ENCODE measurements around the gene SAFB. TPM values are rescaled to one million over a fixed set of nuclear protein-coding genes. Genes with fewer than 3 reads are reported as not detected.

SAFB gene
- polyA plus RNA-seq, 1 donor from 2014 or later = 89.8 TPM

DNA sequence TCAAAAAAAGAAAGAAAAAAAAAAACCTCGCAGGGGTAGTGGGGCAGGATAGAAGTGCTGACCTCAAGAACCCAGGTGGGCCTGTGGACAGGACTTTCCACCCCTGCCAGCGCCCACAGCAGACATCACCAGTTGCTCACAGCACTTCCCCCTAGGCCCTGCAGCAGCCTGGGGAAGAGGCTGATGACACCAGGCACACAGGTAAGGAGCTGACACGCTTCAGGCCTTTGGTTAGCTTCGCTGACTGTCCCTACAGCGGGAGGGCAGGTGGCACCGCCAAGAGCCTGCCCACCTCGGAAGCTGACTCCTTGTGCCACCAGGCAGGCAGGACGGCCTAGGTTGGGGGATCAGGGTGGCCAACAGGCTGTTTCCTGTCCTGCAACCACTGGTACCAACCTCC lies 88.1 kb downstream of the SAFB start:
- Histone ChIP-seq H3K27me3 (ENCODE audit: insufficient read depth, low read depth, low read length) (no peaks in the 10 kb centered on the region), H3K79me2 (replicated peaks; ENCODE audit: insufficient read depth, low read length) (no peaks in the 10 kb centered on the region), H4K20me1 (ENCODE audit: insufficient read depth) (no peaks in the 10 kb centered on the region), H3K27ac (ENCODE audit: low read length) (no peak overlapping the region), H3K4me2 (ENCODE audit: low read length) (no peak overlapping the region), H3K9me2 (ENCODE audit: insufficient read depth, low read length) (no peaks in the 10 kb centered on the region), H3K36me3 (ENCODE audit: insufficient read depth, low read length) (no peaks in the 10 kb centered on the region), H3K9me3 (ENCODE audit: low read length) (no peaks in the 10 kb centered on the region), H3F3A (ENCODE audit: insufficient read depth, low read length, poor library complexity, severe bottlenecking) (no peaks in the 10 kb centered on the region), H3K4me3 (ENCODE audit: low read length) (no peak overlapping the region), H2AFZ (ENCODE audit: low read depth, low read length) (no peak overlapping the region), H3K9ac (ENCODE audit: low read length) (no peak overlapping the region)
- TF ChIP-seq TAF1 (IDR thresholded peaks at IDR 0.05; ENCODE audit: low read depth) (no peak), SMC3 (conservative IDR thresholded peaks at IDR 0.05; ENCODE audit: poor library complexity) (no peak), CTCF (IDR thresholded peaks at IDR 0.05; ENCODE audit: poor library complexity, severe bottlenecking) (no peak), MXI1 (conservative IDR thresholded peaks at IDR 0.05; ENCODE audit: poor library complexity, severe bottlenecking) (no peak), EZH2 (IDR thresholded peaks at IDR 0.05; ENCODE audit: borderline replicate concordance, insufficient read depth, low read length, poor library complexity, severe bottlenecking) (no peak), RAD21 (conservative IDR thresholded peaks at IDR 0.05) (no peak), EP300 (conservative IDR thresholded peaks at IDR 0.05; ENCODE audit: poor library complexity, severe bottlenecking) (no peak), POLR2AphosphoS5 (IDR thresholded peaks at IDR 0.05) (no peak)
- TF ChIP-seq, protein P1, sequence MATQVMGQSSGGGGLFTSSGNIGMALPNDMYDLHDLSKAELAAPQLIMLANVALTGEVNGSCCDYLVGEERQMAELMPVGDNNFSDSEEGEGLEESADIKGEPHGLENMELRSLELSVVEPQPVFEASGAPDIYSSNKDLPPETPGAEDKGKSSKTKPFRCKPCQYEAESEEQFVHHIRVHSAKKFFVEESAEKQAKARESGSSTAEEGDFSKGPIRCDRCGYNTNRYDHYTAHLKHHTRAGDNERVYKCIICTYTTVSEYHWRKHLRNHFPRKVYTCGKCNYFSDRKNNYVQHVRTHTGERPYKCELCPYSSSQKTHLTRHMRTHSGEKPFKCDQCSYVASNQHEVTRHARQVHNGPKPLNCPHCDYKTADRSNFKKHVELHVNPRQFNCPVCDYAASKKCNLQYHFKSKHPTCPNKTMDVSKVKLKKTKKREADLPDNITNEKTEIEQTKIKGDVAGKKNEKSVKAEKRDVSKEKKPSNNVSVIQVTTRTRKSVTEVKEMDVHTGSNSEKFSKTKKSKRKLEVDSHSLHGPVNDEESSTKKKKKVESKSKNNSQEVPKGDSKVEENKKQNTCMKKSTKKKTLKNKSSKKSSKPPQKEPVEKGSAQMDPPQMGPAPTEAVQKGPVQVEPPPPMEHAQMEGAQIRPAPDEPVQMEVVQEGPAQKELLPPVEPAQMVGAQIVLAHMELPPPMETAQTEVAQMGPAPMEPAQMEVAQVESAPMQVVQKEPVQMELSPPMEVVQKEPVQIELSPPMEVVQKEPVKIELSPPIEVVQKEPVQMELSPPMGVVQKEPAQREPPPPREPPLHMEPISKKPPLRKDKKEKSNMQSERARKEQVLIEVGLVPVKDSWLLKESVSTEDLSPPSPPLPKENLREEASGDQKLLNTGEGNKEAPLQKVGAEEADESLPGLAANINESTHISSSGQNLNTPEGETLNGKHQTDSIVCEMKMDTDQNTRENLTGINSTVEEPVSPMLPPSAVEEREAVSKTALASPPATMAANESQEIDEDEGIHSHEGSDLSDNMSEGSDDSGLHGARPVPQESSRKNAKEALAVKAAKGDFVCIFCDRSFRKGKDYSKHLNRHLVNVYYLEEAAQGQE (IDR thresholded peaks at IDR 0.05; ENCODE audit: borderline replicate concordance) = no peak

DNA sequence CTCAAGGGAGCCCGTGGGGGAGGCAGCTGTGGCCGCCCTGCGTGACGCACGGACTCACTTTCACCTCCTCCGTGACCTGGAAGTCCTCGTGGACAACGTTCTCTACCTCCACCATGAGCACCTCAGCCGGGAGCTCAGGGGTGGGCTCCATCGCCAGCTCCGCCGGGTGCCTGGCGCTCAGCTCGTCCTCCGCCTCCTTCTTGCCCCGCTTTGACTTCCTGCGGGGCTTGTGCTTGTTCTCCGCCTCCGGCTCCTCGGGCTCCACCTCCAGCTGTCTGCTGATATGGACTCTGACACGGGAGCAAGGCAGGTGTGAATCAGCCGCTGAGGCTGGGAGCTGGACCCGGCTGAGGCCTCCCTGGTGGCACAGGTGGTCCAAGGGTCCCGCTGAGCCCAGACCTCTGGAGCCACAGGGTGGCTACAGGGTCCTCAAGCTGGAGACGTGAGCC lies 88.9 kb downstream of the SAFB start:
- Histone ChIP-seq H3K27ac (ENCODE audit: low read length) (no peak overlapping the region), H3K4me2 (ENCODE audit: low read length) (no peak overlapping the region), H3F3A (ENCODE audit: insufficient read depth, low read length, poor library complexity, severe bottlenecking) (no peaks in the 10 kb centered on the region), H2AFZ (ENCODE audit: low read depth, low read length) (no peak overlapping the region), H3K79me2 (replicated peaks; ENCODE audit: insufficient read depth, low read length) (no peaks in the 10 kb centered on the region), H3K36me3 (ENCODE audit: insufficient read depth, low read length) (no peaks in the 10 kb centered on the region), H4K20me1 (ENCODE audit: insufficient read depth) (no peaks in the 10 kb centered on the region), H3K9ac (ENCODE audit: low read length) (no peak overlapping the region), H3K9me2 (ENCODE audit: insufficient read depth, low read length) (no peaks in the 10 kb centered on the region), H3K4me3 (ENCODE audit: low read length) (no peak overlapping the region), H3K27me3 (ENCODE audit: insufficient read depth, low read depth, low read length) (no peaks in the 10 kb centered on the region), H3K9me3 (ENCODE audit: low read length) (no peaks in the 10 kb centered on the region)
- no peak for TF ChIP-seq EZH2 (IDR thresholded peaks at IDR 0.05; ENCODE audit: borderline replicate concordance, insufficient read depth, low read length, poor library complexity, severe bottlenecking)
- TF ChIP-seq TAF1 (IDR thresholded peaks at IDR 0.05; ENCODE audit: low read depth) = no peak
- no peak for TF ChIP-seq MXI1 (conservative IDR thresholded peaks at IDR 0.05; ENCODE audit: poor library complexity, severe bottlenecking)
- TF ChIP-seq CTCF (IDR thresholded peaks at IDR 0.05; ENCODE audit: poor library complexity, severe bottlenecking) = no peak
- TF ChIP-seq SMC3 (conservative IDR thresholded peaks at IDR 0.05; ENCODE audit: poor library complexity) = no peak
- TF ChIP-seq, protein P1 (IDR thresholded peaks at IDR 0.05; ENCODE audit: borderline replicate concordance) = no peak
- no peak for TF ChIP-seq EP300 (conservative IDR thresholded peaks at IDR 0.05; ENCODE audit: poor library complexity, severe bottlenecking)
- no peak for TF ChIP-seq POLR2AphosphoS5 (IDR thresholded peaks at IDR 0.05)
